Testis (tissue), 2 donors: ENCODE results near the gene DMD.

Source experiments
- CTCF ChIP-seq, 3 experiments: fragments of 450-650 bp in 2 of 3; fragments of 200-600 bp in 1 of 3; sonication (generic) in 1 of 3; IDR thresholded peaks; one replicate each; pipeline ENCODE4 v1.5.1; 2016 to 2019; ENCODE audit warnings: antibody characterized with exemption in 3 of 3, mild to moderate bottlenecking in 2 of 3, moderate library complexity in 1 of 3
- POLR2A ChIP-seq: fragments of 450-650 bp; IDR thresholded peaks from one replicate; pipeline ENCODE4 v1.6.1; 2017; ENCODE audit warnings: antibody characterized with exemption, mild to moderate bottlenecking, moderate library complexity

GRCh38 chrX:32798990-32799389 is 412.4 kb downstream of the DMD start:
- TF ChIP-seq CTCF (IDR thresholded peaks at IDR 0.05) (no peak), POLR2A (no peak)
